Fibroblast of skin of abdomen (primary cell): Measurements from ENCODE around the gene CD52.
A peak's percentile ranks its signal among the peaks of the same experiment; 100 is the strongest.

Experiments used
- DNase-seq: peaks from one replicate; pipeline ENCODE4 v3.0.0-alpha.2; 2013

The CD52 gene

DNA sequence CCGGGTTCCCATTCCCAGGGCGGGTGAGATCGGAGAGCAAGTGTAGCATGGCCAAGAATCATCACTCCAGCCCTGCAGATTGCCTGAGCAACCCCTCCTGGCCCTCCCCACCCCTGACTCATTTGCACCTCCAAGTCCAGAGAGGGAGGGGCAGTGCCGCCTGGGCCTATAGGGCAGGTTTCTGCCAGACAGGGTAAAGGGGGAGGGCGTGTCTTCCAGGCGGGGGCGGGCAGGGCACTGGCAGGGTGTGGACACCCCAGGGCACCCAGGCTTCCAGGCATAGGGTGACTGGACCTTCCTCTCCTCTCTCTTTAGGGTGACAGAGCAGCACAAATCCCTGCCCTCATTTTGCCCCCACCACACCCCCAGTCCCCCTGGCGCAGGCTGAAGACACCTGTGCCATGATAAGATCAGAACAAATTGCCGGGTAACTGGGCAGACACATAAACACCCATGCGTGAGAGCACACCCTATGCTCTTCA is 39.4 kb downstream of the CD52 start:
- DNase-seq, result no peak

DNA sequence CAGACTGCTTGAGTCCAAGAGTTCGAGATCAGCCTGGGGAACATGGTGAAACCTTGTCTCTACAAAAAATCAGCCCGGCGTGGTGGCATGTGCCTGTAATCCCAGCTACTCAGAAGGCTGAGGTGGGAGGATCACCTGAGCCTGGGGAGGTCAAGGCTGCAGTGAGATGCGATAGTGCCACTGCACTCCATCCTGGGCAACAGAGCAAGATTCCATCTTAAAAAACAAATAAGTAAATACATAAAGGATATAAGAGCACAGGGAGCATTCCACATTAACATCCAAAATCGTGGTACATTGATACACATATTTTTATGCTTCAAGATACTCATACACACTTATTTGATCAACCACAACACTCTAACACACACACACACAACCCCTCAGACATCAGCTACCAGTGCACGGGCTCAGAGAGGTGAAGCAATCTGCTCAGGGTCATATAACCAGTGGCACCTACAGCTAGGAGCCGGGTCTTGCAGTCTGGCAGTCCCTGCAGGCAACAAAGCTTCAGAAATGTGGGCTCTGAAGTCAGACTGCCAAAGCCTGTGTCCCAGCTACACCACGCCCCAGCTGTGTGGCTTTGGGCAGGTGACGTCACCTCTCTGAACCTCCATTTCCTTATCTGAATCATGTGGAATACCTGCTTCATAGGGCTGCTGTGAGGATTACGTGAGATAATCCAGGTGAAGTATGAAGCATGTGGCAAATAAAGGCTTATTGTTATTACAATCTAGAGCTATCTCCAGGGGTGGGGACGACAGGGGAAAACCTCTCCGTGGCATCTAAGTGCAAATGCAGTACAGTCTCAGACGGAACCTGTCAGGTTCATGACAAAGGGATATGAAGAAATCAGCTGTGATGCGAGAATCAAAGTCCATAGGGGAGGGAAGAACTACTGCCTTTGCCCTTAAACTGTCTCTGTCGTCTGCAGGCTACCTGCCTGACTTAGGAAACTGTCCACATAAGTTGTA is 40.9 kb downstream of the CD52 start:
- DNase-seq, result no peak

DNA sequence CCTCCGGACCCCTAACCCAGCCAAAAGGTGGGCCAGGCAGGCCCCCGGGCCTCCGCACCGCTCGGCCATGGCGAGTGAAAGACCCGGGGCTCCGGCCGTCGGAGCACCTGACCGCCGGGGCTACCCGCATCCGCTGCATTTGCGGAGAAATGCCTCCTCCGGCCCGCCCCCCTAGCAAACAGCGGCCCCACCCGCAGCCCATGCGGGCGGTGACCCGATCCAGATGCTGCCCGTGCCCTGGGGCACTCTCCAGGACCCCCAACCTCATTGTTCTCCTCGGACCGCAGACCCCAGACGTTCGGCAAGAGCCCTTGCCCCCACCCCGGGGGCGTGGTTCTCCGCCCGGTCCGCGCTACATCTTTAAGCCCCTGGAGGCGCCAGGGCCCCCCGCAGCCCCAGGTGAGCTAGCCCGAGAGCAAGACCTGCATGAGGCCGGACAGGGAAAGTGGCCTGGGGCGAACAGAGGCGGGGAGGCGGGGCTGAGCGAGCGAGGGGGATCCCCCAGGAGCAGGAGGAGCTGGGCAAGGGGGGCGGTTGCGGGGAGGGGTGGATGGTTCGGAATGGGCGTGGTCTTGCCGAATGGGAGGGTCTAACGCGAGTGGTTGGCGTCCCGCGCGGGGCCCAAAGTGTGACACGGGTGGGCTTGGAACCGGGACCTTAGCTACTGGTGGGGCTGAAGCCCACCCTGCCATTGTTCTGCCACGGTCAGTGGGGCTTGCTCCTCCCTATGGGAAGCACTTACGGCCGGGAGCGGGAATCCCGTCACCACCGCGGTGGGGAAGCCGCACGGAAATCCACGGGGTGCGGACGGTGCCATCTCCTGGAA is 42.4 kb downstream of the CD52 start:
- no peak for DNase-seq

GRCh38 chr1:26360807-26361604 is 43.2 kb downstream of the CD52 start:
- no peak for DNase-seq

- DNase-seq, result no peak
These were observed 43.9 kb downstream of the CD52 start for GRCh38 chr1:26361605-26362122.

- no peak for DNase-seq
These were observed 44.6 kb downstream of the CD52 start for GRCh38 chr1:26362331-26362730.

DNA sequence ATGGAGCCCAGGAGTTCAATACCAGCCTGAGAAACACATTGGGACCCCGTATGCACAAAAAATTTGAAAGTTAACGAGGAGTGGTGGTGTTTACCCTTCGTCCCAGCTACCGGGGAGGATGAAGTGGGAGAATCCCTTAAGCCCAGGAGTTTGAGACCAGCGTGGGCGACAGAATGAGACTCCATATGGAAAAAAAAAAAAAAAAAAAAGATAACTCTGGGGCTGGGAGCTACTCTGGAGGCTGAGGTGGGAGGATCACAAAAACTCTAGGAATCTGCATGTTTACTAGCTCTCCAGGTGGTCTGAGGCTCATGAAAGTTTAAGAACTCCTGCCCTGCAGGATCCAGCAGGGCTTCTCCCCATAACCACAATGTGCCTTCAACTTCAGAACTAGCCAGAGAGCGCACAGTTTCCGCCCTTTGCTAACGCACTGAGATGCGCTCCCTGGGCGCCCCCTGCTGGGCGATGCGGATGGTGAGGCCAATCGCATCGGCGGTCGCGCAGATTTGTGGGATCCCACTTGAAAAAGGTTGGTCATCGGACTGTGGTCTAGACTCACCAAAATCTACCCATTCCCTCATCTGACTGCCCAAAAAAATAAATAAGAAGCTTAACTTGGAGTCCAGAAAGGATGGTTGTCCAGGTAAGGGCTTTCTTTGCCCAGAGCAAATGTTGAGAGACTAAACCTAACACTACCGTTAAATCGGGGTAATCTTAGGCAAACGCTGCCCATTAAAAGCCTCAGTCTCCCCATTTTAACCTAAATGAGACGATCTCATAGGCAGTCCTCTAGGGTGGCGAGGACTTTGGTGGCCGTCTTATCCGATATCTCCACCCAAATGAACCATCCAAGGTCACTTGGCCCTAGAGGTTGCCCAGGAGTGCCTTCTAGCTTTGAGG is 46.0 kb downstream of the CD52 start:
- peak; percentile 63 for DNase-seq

GRCh38 chr1:26364956-26365355 is 47.2 kb downstream of the CD52 start:
- DNase-seq, result no peak

- no peak for DNase-seq
These were observed 49.7 kb downstream of the CD52 start for GRCh38 chr1:26367441-26367840.

DNA sequence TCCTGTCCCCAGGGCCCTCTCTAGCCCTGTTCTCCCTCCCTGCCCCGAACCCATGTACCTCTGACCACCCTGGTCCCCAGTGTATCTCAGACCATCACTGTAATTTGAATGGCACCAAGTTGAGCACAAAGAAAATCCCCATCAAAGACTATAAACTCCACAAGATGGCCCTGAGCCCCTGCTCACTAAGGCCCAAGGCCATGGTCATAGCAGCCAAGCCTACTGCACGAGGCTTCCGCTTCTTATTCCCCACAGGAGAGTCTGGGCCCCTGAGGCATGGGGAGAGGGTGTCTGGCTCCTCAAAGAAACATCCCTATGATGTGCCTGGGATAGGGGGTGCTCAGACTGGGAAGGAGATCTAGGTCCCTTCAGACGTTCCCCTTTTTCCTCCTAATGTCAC is 50.2 kb downstream of the CD52 start:
- no peak for DNase-seq

DNA sequence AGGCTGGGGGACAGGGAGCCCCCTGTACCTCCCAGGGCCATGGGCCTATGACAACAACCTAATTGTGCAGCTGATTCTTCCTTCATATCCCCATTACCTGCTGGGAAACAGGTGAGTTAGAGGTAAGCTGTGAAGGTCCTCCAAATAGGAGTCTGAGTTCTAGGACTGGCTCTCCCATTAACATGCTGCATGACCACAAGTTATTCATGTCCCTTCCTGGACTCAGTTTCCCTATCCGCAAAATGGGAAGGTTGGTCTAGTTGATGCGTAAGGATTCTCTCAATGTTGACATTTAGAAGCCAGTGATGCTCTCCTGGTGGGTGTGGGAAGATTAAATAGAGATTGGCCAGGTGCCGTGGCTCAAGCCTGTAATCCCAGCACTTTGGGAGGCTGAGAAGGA is 50.7 kb downstream of the CD52 start:
- DNase-seq, result no peak
